ENCODE results near the gene XAB2.
"Not testable (repeated sequence)": the region's sequence is repeated elsewhere in the genome, so short reads cannot be mapped to it uniquely, and the experiment has no call there.

The XAB2 gene

GRCh38 chr19:7611541-7612279 is 17.6 kb downstream of the XAB2 start:
- no peak for DNase-seq

- DNase-seq = no peak
Measured at GRCh38 chr19:7610491-7611240, 18.7 kb downstream of the XAB2 start.

- DNase-seq = no peak
Measured at GRCh38 chr19:7607874-7608560, 21.3 kb downstream of the XAB2 start.

GRCh38 chr19:7607212-7607873 is 22.0 kb downstream of the XAB2 start:
- no peak for DNase-seq

- DNase-seq = no peak
Measured at GRCh38 chr19:7606289-7606688, 23.1 kb downstream of the XAB2 start.

- DNase-seq = no peak
Measured at GRCh38 chr19:7605490-7606222, 23.7 kb downstream of the XAB2 start.

GRCh38 chr19:7603919-7604318 is 25.4 kb downstream of the XAB2 start:
- DNase-seq = no peak

GRCh38 chr19:7602935-7603497 is 26.3 kb downstream of the XAB2 start:
- DNase-seq = no peak

GRCh38 chr19:7602240-7602934 is 27.0 kb downstream of the XAB2 start:
- no peak for DNase-seq

- no peak for DNase-seq
Measured at GRCh38 chr19:7600721-7601120, 28.6 kb downstream of the XAB2 start.

GRCh38 chr19:7598180-7598579 is 31.2 kb downstream of the XAB2 start:
- DNase-seq = no peak

GRCh38 chr19:7597689-7598088 is 31.7 kb downstream of the XAB2 start:
- no peak for DNase-seq

- DNase-seq = no peak
Measured at GRCh38 chr19:7596211-7596937, 33.0 kb downstream of the XAB2 start.

GRCh38 chr19:7595466-7596133 is 33.7 kb downstream of the XAB2 start, which contains the start of gene CAMSAP3:
Gene CAMSAP3 (plus strand): TSS chr19:7595863. CDS start chr19:7596003, 140 bp downstream.
- DNase-seq = peak; percentile 53

GRCh38 chr19:7590256-7590655 is 39.1 kb downstream of the XAB2 start:
- DNase-seq = no peak

GRCh38 chr19:7589822-7590221 is 39.5 kb downstream of the XAB2 start:
- DNase-seq = no peak

- DNase-seq = no peak
Measured at GRCh38 chr19:7582446-7582845, 46.9 kb downstream of the XAB2 start.

- DNase-seq = no peak
Measured at GRCh38 chr19:7579182-7579581, 50.2 kb downstream of the XAB2 start.

- DNase-seq = no peak
Measured at GRCh38 chr19:7578127-7578526, 51.2 kb downstream of the XAB2 start.

GRCh38 chr19:7577422-7577821 is 51.9 kb downstream of the XAB2 start:
- DNase-seq = not testable (repeated sequence)
